SU-DHL-6 (cell line): ENCODE results near the gene VCX3B.

Source experiments
- EZH2phosphoT487 ChIP-seq: fragments of 200-600 bp; sonication (generic), shearing (Covaris generic); conservative IDR thresholded peaks from 2 replicates; pipeline ENCODE4 v1.6.1; 2018; ENCODE audit warnings: mild to moderate bottlenecking, antibody characterized with exemption, low read length, moderate library complexity, mixed read lengths
- TF ChIP-seq, protein P1 (sequence below): fragments of 200-600 bp; sonication (generic); IDR thresholded peaks from one replicate; pipeline ENCODE4 v1.5.1; 2017; ENCODE audit warnings: antibody characterized with exemption, mild to moderate bottlenecking, low read length, moderate library complexity; ENCODE audit not compliant: insufficient read depth, poor library complexity, severe bottlenecking

- TF ChIP-seq, protein P1, sequence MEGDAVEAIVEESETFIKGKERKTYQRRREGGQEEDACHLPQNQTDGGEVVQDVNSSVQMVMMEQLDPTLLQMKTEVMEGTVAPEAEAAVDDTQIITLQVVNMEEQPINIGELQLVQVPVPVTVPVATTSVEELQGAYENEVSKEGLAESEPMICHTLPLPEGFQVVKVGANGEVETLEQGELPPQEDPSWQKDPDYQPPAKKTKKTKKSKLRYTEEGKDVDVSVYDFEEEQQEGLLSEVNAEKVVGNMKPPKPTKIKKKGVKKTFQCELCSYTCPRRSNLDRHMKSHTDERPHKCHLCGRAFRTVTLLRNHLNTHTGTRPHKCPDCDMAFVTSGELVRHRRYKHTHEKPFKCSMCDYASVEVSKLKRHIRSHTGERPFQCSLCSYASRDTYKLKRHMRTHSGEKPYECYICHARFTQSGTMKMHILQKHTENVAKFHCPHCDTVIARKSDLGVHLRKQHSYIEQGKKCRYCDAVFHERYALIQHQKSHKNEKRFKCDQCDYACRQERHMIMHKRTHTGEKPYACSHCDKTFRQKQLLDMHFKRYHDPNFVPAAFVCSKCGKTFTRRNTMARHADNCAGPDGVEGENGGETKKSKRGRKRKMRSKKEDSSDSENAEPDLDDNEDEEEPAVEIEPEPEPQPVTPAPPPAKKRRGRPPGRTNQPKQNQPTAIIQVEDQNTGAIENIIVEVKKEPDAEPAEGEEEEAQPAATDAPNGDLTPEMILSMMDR: no peak
- no peak for TF ChIP-seq EZH2phosphoT487
These were observed 35.6 kb downstream of the VCX3B start for GRCh38 chrX:8500203-8500602.
